GM04503 (cell line): ENCODE data around the gene RNU6-8.

Experiments
- DNase-seq: peaks from one replicate; pipeline ENCODE4 v3.0.0-alpha.2; 2012; ENCODE audit warnings: low read depth

RNU6-8 gene

GRCh38 chr14:32202998-32203882, at the start of gene RNU6-8:
Gene RNU6-8, minus strand, starts transcription at chr14:32203269.
- DNase-seq: no peak

- DNase-seq: no peak
Observed at GRCh38 chr14:32252030-32252670, 49.1 kb upstream of the RNU6-8 start.

- no peak for DNase-seq
Observed at GRCh38 chr14:32251530-32251929, 48.5 kb upstream of the RNU6-8 start.

GRCh38 chr14:32250681-32251080, 47.6 kb upstream of the RNU6-8 start:
- DNase-seq: no peak

DNA sequence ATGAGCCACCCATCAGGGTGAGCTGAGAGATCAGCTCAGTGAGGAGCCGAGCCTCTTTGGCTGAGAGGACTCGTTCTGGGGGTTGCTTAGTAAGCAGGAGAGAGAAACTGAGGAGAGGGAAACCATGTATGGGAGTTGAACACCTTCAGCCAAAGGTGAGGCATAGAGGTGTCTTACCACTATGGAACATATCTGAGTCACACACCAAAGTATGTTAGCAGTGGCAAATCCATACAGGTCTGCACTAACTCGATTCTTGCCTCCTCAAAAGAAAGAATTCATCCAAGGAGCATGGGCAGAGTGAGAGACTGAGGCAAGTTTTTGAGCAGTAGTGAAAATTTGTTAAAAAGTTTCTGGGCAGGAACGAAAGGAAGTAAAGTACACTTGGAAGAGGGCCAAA, 46.7 kb upstream of the RNU6-8 start:
- no peak for DNase-seq

DNA sequence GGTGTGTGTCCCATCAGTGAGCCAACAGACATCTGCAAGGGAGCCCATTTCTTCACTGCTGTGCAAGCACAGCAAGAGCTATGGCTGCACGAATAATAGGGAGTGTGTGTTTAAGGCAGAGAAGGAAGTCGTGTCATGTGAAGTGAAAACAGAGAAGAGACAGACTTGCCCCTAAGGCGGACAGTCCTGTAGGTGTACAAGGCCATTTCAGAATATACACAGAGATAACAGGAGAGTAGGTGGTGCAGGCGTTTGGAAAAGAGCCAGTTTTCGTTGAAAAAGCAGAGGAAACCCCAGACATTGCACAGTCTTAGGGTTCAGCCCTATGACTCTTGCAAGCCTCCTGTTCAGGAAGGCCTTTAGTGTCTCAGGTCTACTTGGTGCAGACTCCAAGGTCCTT, 46.3 kb upstream of the RNU6-8 start:
- no peak for DNase-seq

DNA sequence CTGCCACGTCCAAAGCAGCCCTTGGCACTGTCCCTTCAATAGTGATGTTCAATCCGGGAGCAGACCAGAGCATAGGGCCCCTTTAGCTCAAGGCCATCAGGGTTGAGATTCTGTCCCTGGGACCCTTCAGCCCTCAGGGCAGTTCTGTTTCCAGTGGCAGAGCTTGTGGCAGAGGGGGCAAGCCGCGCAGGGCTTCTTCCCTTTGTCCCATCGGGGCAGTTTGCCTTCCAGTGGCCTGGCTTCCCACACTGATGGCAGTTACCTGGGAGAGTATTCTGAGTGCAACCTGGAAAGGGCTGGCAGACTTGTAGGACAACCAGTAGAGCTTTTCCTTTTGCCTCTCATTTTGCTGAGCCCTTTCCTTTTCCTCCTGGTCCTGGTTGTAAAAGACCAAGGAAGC, 43.7 kb upstream of the RNU6-8 start:
- DNase-seq: no peak

- DNase-seq: no peak
Observed at GRCh38 chr14:32244404-32244803, 41.3 kb upstream of the RNU6-8 start.

GRCh38 chr14:32233260-32233659, 30.2 kb upstream of the RNU6-8 start:
- DNase-seq: no peak

DNA sequence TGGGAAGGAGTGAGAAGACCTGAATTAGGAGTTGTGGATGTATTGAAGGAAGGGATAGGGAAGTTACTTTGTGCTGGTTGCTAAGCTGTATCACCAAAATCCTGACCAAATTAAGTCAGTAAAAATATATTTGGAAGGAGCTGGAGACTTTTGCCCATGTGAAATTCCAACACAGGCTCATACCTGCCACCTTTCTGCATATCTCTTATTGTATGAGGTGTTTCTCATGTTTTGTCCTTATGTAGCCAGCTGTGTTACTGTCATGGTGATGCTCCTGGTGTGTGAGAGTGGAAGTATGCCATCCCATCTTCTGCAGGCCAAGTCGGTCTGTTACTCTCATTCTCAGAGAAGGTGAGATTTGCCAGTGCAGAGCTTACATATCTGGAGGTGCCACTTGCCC, 29.4 kb upstream of the RNU6-8 start:
- DNase-seq: no peak

GRCh38 chr14:32230695-32231280, 27.7 kb upstream of the RNU6-8 start:
- DNase-seq: peak; percentile 84

DNA sequence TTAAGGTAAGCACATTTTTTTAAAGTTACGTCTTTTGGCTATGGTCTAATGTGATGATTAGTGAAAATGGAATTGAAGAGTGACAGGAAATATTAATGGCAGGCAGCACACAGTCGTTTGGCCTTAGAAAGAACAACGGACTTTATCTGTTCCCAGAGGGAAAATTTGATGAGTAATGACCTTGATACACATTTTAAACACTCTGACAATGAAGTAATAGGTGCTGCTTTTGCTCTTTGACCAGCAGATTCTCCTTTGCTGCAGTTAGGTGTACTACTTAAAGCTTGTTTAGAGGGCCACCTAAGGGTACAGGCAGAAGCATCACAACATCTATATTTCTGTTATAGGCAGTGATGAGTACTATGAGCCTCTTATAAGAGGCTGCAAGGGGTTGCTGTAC, 27.1 kb upstream of the RNU6-8 start:
- DNase-seq: no peak

DNA sequence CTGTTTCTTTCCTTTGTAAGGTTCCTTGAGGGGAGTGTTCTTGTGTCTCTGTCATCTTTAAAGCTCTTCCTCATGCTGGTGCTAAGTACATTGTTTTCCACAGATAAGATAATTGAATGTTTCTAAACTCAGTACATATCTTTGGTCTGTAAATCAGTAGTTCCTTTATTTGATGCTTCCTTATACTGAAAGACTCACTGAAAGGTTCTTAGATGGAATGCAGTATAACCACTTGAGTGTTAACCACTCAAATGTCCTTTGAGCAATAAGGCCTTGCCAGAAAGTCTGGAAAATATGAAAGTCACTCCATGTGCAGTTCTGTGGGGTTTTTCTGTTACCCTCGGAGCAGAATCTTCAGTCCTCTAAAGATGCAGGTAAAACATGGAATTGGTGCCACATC, 23.0 kb upstream of the RNU6-8 start:
- no peak for DNase-seq

DNA sequence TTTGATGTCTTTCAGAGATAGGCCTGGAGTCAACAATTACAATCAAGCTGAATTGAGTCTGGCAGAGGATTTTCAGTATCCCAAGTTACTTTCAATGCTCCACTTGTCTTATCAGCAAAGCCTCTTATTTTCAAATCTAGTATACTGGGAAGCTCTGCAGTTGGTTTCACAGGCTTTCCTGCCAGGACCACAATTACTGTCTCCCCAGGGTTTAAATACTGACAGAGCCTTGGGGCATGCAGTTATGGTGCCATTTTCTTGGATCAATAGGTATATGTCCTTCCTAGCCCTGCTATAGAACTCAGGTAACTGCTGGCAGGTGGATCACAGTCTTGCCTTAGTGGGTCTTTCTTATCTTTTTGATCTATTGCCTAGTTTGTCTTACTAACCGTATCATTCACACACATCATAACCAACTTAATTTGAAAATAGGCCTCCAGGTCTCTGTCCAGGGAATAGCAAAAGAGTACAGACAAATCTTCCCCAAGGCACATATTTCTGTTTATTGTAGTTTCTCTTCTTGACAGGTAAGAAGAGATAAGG, 22.4 kb upstream of the RNU6-8 start:
- DNase-seq: no peak

DNA sequence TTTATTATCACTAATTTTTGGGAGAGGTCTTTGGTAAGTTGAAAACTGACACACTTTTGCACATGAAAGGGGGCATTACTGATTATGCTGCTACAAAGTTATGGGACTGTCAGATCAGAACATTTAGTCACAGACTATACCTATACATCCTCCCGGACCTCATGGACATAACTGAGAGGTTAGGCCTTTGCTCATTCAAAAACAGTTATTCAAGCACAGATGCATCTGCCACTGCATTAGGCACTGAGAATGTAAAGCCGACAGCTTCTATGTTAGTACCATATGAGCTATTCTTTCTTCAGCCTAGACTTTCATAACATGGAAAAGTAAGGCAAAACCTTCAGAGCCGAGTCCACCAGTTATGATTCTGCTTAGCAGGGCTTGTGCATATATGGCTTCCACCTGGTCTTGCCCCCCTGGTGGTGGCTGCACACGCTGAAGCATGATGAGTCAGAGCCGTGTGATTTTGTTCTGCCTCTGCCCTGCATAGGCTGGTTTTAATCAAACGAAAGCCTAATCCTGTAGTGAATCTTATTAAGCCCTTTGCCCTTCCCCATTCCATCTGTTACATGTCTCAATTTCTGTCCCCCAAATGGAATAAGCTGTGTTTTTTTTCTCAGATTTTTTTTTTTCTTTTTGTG, 21.8 kb upstream of the RNU6-8 start:
- no peak for DNase-seq

DNA sequence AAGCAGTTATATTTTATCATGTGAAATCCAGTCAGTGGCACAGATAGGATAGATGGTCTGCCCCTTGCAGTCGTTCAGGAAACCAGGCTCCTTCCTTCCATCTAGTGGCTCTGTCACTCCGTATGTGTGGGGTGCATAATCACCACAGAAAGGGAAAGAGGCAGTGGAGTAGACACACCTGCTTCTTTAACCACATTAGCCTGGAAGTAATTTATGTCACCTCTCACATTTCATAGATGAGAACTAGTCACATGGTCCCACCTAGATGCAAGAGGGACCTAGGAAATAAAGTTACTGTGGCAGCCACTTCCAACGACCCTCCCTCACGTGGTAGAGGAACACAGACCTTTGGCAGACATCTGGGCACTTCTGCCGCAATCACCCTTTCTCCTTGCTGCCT, 14.2 kb upstream of the RNU6-8 start:
- no peak for DNase-seq

- no peak for DNase-seq
Observed at GRCh38 chr14:32212833-32213232, 9.8 kb upstream of the RNU6-8 start.

DNA sequence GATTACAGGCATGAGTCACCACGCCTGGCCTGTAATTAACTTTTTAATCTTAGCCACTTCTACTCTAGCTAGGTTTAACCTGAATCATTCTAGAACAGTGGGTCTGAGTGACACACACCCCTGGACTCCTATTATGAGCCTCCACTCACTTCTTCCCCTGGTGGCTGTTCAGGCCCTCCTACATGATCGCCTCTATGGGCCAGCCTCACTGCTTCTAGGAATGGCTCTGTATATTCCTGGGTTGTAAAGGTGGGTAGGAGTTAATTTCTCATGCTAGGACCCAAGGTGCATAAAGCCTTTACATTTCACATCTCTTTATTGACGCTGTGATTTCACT, 8.0 kb upstream of the RNU6-8 start:
- no peak for DNase-seq

DNA sequence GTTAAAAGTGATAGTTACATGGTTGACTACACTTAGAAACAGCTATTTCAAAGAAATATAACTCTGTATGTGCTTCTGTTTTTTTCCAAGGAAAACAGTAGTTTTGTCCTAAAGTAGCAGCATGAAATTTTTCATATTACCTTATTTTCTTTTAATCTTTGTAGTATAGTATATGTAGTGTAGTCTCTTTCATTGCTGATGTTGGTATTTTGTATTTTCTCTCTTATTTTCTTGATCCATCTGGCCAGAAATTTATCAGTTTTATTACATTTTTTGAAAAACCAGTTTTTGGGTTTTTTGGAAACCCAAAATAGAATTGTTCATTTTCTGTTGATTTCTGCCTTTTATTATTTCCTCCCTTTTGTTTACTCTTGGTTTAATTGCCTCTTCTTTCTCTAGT, 6.4 kb upstream of the RNU6-8 start:
- DNase-seq: no peak

- DNase-seq: no peak
Observed at GRCh38 chr14:32208490-32208889, 5.4 kb upstream of the RNU6-8 start.

DNA sequence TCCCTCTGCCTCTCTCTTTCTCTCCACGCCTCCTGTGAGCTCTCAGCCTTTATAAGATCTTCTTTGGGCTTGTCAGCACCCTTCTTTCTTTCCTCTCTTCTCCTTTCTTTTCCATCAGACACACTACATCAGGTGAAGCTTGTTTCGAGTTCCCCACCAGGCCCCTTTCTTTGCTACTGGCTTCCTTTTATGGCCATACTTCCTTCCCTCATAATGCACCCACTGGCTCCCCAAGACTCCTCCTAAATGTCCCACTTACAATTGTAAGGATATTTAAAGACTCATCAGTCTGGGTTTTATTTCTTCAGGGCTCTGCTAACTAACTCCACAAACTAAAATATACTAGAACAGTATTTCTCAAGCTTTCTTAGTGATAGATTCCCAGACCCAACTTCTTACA, 3.5 kb upstream of the RNU6-8 start:
- DNase-seq: no peak

DNA sequence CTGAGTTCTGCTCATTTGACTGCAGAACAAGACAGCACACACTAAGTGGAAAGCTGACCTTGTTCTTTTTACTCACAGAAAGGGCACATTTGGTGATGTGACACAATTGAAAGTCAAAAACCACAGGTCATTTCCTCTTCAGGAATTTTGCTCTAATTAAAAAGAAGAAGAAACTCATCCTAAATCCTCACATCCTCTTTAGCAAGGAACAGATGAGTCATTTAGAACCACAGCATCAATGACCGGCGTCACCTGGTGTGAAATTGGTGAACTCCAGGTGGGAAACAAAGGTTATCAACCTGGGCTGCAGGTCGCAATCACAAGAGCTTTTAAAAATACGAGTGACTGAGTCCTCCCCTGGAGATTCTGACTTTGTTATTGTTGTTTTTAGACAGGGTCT, 2.9 kb upstream of the RNU6-8 start:
- DNase-seq: no peak

DNA sequence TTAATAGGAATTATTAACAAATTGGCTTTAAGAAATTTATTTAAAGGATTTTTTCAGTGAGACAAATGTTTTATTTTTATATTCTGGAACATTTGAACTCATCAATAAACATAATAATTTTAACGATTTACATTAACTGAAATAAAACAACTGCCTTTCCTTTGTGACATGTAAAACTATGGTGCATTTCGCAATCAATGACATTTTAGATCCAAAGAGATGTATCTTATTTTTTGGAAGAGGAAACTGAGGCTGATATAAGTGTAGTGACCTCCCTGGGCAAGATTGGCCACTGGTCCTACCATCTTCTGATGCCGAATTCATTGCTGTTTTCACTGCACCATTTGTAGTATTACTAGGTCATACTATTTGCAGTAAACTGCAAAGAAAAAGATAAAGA, 2.5 kb upstream of the RNU6-8 start:
- DNase-seq: no peak
